Type B pancreatic cell (in vitro differentiated cells): ENCODE measurements around the gene COL4A2. TPM values are rescaled to one million over a fixed set of nuclear protein-coding genes. Genes with fewer than 3 reads are reported as not detected.

Experiments
- DNase-seq: peaks from one replicate; pipeline ENCODE4 v3.0.0; 2021; ENCODE audit warnings: mixed read lengths; ENCODE audit not compliant: unreplicated experiment; ENCODE audit errors: extremely low spot score
- H3K27ac Mint-ChIP-seq: 2 replicates; pipeline ENCODE4 v1.8.0; 2021; ENCODE audit warnings: mild to moderate bottlenecking, mixed read lengths
- H3K27me3 Mint-ChIP-seq: 2 replicates; pipeline ENCODE4 v1.8.0; 2021; ENCODE audit warnings: mixed read lengths
- H3K36me3 Mint-ChIP-seq: 2 replicates; pipeline ENCODE4 v1.8.0; 2021; ENCODE audit warnings: mixed read lengths
- H3K4me1 Mint-ChIP-seq: one replicate; pipeline ENCODE4 v1.8.0; 2021; ENCODE audit warnings: mixed read lengths; ENCODE audit not compliant: unreplicated experiment
- H3K4me3 Mint-ChIP-seq: 2 replicates; pipeline ENCODE4 v1.8.0; 2021; ENCODE audit warnings: mild to moderate bottlenecking, mixed read lengths
- H3K9me3 Mint-ChIP-seq: 2 replicates; pipeline ENCODE4 v1.8.0; 2021; ENCODE audit warnings: mixed read lengths
- total RNA-seq: library from RNA; stranded (reverse); gene quantifications from 2 replicates; pipeline ENCODE4 v1.2.1, GENCODE V29; 2021; ENCODE audit warnings: low replicate concordance
- TF ChIP-seq, protein P1 (sequence below): fragments of 200-600 bp; sonication (generic); conservative IDR thresholded peaks from 2 replicates; pipeline ENCODE4 v1.5.0; 2021; ENCODE audit warnings: antibody characterized with exemption, mild to moderate bottlenecking

COL4A2 gene
- total RNA-seq, 1 donor from 2014 or later, result 145 TPM

DNA sequence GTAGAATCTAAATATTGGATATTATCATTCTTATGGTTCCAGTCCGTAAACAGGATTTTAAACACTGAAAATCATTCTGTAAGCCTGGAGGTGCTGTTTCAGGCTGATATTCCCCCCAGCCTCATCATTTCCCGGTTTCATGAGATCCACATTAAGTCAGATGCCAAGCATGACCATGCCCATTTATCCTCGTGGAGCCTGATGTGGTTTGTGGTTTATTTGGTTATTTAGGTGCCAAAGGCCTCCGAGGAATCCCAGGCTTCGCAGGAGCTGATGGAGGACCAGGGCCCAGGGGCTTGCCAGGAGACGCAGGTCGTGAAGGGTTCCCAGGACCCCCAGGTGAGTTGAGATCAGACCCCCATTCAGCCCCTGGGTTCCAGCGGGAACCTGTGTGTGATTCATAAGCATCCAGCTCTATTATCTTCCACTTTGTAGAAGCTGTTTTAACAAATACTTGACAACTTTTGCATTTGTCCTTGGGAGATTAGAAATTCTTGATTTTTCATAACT is 162.0 kb downstream of the COL4A2 start:
- Mint-ChIP-seq H3K9me3 (no peaks in the 10 kb centered on the region), H3K4me3 (no peak overlapping the region), H3K4me1 (no peaks in the 10 kb centered on the region), H3K27ac (no peak overlapping the region), H3K27me3 (no peaks in the 10 kb centered on the region), H3K36me3 (peaks cover 16% of the 10 kb centered on the region)
- no peak for DNase-seq
- TF ChIP-seq, protein P1, sequence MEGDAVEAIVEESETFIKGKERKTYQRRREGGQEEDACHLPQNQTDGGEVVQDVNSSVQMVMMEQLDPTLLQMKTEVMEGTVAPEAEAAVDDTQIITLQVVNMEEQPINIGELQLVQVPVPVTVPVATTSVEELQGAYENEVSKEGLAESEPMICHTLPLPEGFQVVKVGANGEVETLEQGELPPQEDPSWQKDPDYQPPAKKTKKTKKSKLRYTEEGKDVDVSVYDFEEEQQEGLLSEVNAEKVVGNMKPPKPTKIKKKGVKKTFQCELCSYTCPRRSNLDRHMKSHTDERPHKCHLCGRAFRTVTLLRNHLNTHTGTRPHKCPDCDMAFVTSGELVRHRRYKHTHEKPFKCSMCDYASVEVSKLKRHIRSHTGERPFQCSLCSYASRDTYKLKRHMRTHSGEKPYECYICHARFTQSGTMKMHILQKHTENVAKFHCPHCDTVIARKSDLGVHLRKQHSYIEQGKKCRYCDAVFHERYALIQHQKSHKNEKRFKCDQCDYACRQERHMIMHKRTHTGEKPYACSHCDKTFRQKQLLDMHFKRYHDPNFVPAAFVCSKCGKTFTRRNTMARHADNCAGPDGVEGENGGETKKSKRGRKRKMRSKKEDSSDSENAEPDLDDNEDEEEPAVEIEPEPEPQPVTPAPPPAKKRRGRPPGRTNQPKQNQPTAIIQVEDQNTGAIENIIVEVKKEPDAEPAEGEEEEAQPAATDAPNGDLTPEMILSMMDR, result no peak

DNA sequence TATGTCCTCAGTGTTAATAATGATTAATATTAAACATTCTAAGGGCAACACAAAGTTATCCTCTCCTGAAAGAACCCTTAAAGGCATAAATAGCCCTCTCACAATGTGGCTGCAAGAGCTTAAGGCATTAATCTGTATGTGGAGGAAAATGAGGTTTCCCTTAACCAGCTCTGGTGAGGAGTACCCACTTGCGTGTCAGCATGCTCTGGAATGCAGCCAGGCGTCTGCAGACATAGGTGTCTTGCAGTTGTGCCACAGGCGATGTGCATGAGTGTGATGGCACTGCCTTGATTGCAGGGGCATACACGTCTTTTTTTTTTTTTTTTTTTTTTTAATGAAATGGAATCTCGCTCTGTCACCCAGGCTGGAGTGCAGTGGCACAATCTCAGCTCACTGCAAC is 162.5 kb downstream of the COL4A2 start:
- no peak overlapping the region for H3K27ac Mint-ChIP-seq
- H3K9me3 Mint-ChIP-seq, result no peaks in the 10 kb centered on the region
- no peak overlapping the region for H3K4me3 Mint-ChIP-seq
- no peaks in the 10 kb centered on the region for H3K27me3 Mint-ChIP-seq
- no peaks in the 10 kb centered on the region for H3K4me1 Mint-ChIP-seq
- DNase-seq, result no peak
- H3K36me3 Mint-ChIP-seq, result peaks cover 16% of the 10 kb centered on the region
- TF ChIP-seq, protein P1, result no peak

DNA sequence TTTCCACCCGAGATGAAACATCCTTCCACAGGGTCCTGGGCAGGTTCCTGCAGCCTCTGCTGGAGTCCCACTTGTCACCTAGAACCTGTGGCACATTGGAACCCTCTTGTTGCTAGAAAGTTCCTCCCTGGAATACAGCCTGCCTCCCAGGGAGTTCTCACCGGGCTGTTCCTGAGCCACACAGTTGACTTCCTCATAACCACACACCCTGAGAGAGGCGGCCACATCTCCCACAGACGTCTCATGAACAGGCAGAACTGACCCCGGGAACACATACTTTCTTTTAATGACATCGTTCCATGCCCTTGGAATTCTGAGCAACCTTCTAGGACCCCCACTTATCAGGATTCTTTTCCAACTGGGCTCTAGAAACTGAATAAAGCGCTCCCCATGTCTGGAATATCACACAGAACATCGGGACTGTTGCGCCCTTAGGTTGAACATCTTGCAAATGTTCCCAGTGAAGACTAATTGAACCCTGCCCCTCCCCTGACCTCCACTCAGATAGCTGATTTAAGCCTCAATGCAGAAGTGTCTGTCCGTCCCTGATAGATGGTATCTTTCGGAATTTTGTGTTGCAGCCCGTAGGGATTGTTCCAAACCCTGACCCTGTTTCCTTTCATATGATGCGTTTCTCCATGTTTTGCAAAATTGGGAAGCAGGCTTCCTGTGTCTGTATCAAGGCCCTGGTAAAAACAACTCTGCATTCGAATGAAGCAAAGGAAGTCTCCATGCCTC is 163.4 kb downstream of the COL4A2 start:
- TF ChIP-seq, protein P1, result no peak
- Mint-ChIP-seq H3K27me3 (peaks cover 5% of the 10 kb centered on the region), H3K4me3 (no peak overlapping the region), H3K9me3 (no peaks in the 10 kb centered on the region), H3K36me3 (peaks cover 21% of the 10 kb centered on the region), H3K4me1 (no peaks in the 10 kb centered on the region), H3K27ac (no peak overlapping the region)
- DNase-seq, result no peak

DNA sequence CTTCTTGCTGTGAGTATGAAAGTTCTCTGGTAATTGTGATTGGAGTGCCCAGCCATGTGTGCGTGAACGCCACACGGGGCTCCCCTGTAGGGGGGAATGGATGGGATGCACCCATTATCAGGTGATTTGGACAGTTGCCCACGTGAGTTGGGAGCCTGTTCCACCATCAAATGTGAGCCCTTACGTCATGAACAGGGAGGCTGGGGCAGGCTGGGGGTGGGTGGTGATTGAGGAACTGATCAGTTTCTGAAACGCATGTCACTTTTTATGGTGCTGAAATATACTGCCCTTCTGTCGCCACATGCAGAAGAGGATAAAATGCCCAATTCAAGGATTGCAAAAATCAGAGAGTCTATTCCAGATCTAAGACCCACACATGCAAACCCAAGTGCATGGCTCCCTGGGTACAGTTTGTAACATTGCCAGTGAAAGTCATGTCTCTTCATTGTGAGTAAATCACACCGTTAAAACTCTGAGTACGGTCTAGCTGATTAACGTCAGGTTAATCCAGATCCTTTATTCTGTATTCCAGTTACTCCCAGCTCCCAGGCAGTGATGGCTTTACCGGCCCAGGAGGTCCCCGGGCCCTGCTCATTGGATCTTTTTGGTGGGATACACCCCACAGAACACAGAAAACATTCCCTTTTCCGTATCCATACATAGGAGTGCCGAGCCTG is 164.2 kb downstream of the COL4A2 start:
- Mint-ChIP-seq H3K9me3 (no peaks in the 10 kb centered on the region), H3K4me1 (no peaks in the 10 kb centered on the region), H3K27me3 (peaks cover 5% of the 10 kb centered on the region), H3K27ac (no peak overlapping the region), H3K36me3 (peaks cover 21% of the 10 kb centered on the region), H3K4me3 (no peak overlapping the region)
- no peak for DNase-seq
- TF ChIP-seq, protein P1, result no peak

DNA sequence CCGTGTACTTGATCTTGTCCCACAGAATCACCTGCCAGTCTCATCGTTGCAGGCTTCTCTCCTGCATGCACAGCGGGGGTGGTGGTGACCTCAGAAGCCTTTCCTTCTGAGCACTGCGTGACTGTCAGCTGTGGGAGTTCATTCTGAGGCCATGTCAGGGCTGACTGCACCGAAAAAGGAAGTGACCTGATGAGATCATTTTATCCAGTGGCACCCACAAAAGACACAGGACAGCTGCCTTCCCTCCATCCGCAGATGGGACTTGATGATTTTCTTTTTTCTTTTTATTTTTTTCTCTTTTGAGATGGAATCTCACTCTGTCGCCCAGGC is 164.7 kb downstream of the COL4A2 start:
- Mint-ChIP-seq H3K4me3 (no peak overlapping the region), H3K4me1 (no peaks in the 10 kb centered on the region), H3K36me3 (peaks cover 21% of the 10 kb centered on the region), H3K27ac (no peak overlapping the region), H3K9me3 (no peaks in the 10 kb centered on the region), H3K27me3 (peaks cover 5% of the 10 kb centered on the region)
- DNase-seq, result no peak
- TF ChIP-seq, protein P1, result no peak
